KMS-11 (cell line): ENCODE data around the gene USP47.

Experiments
- H2AFZ ChIP-seq: fragments of 200-600 bp; sonication (generic); 2 replicates; pipeline ENCODE4 v1.6.1; 2016; ENCODE audit warnings: antibody characterized with exemption, mixed run types, low read depth
- H3K27ac ChIP-seq: fragments of 200-600 bp; sonication (generic); 2 replicates; pipeline ENCODE4 v1.6.1; 2016; ENCODE audit warnings: mild to moderate bottlenecking, mixed run types
- H3K27me3 ChIP-seq: fragments of 200-600 bp; sonication (generic); 2 replicates; pipeline ENCODE4 v1.6.1; 2017; ENCODE audit warnings: mild to moderate bottlenecking, low read depth, mixed run types, moderate library complexity; ENCODE audit not compliant: insufficient read depth
- H3K36me3 ChIP-seq: fragments of 200-600 bp; sonication (generic); 2 replicates; pipeline ENCODE4 v1.6.1; 2017; ENCODE audit warnings: mild to moderate bottlenecking, mixed run types; ENCODE audit not compliant: insufficient read depth
- H3K4me1 ChIP-seq: fragments of 200-600 bp; sonication (generic); 2 replicates; pipeline ENCODE4 v1.6.1; 2016; ENCODE audit warnings: mild to moderate bottlenecking, low read depth, mixed run types; ENCODE audit not compliant: poor library complexity, severe bottlenecking
- H3K4me2 ChIP-seq: fragments of 200-600 bp; sonication (generic); 2 replicates; pipeline ENCODE4 v1.7.0; 2016; ENCODE audit warnings: mild to moderate bottlenecking, mixed run types
- H3K4me3 ChIP-seq: fragments of 200-600 bp; sonication (generic); IDR thresholded peaks from 2 replicates; pipeline ENCODE4 v1.6.1; 2017; ENCODE audit warnings: low read depth, low read length, mixed read lengths; ENCODE audit not compliant: insufficient read depth
- H3K79me2 ChIP-seq: fragments of 200-600 bp; sonication (generic); 2 replicates; pipeline ENCODE4 v1.6.1; 2016; ENCODE audit warnings: low read depth, mixed run types; ENCODE audit not compliant: insufficient read depth
- H3K9ac ChIP-seq: fragments of 200-600 bp; sonication (generic); 2 replicates; pipeline ENCODE4 v1.6.1; 2016; ENCODE audit warnings: mild to moderate bottlenecking, mixed run types
- H4K20me1 ChIP-seq: fragments of 200-600 bp; sonication (generic); 2 replicates; pipeline ENCODE4 v1.6.1; 2016; ENCODE audit warnings: mild to moderate bottlenecking, mixed run types; ENCODE audit not compliant: insufficient read depth
- CTCF ChIP-seq: fragments of 200-600 bp; sonication (generic); conservative IDR thresholded peaks from 2 replicates; pipeline ENCODE4 v1.6.1; 2017; ENCODE audit warnings: low read depth, mild to moderate bottlenecking, antibody characterized with exemption, low read length, moderate library complexity, mixed read lengths

The USP47 gene

GRCh38 chr11:11843642-11844041, 1.9 kb downstream of the USP47 start:
- no peak overlapping the region for H3K4me3 ChIP-seq
- H3K4me2 ChIP-seq, result peak overlapping the region; percentile 85
- H3K36me3 ChIP-seq, result no peaks in the 10 kb centered on the region
- peak overlapping the region; percentile 97; the same call in 1 of the 2 replicates for H3K27ac ChIP-seq
- peak overlapping the region; percentile 98; the same call in 1 of the 2 replicates for H3K9ac ChIP-seq
- peaks cover 67% of the 10 kb centered on the region for H3K79me2 ChIP-seq
- peaks cover 7% of the 10 kb centered on the region; the same call in 1 of the 2 replicates for H4K20me1 ChIP-seq
- H3K27me3 ChIP-seq, result no peaks in the 10 kb centered on the region
- TF ChIP-seq CTCF, result no peak
- H3K4me1 ChIP-seq, result peaks cover 38% of the 10 kb centered on the region
- H2AFZ ChIP-seq, result no peak overlapping the region

- no peak overlapping the region for H3K4me3 ChIP-seq
Observed at GRCh38 chr11:11844272-11844671, 2.5 kb downstream of the USP47 start.

GRCh38 chr11:11845071-11845470, 3.3 kb downstream of the USP47 start:
- Histone ChIP-seq H2AFZ (no peak overlapping the region), H3K4me3 (no peak overlapping the region), H3K27me3 (no peaks in the 10 kb centered on the region), H3K4me2 (peak overlapping the region; percentile 85), H3K27ac (no peak overlapping the region; the same call in 1 of the 2 replicates), H3K4me1 (peaks cover 53% of the 10 kb centered on the region), H3K36me3 (no peaks in the 10 kb centered on the region), H4K20me1 (peaks cover 17% of the 10 kb centered on the region; the same call in 1 of the 2 replicates), H3K9ac (no peak overlapping the region), H3K79me2 (peaks cover 81% of the 10 kb centered on the region)
- TF ChIP-seq CTCF, result no peak

More at GRCh38 chr11:11844272-11844671, 2.5 kb downstream of the USP47 start:
- H3K79me2 ChIP-seq, result peaks cover 73% of the 10 kb centered on the region
- H3K4me1 ChIP-seq, result peaks cover 45% of the 10 kb centered on the region
- peak overlapping the region; percentile 85 for H3K4me2 ChIP-seq
- H3K27me3 ChIP-seq, result no peaks in the 10 kb centered on the region
- peak overlapping the region; percentile 97; the same call in 1 of the 2 replicates for H3K27ac ChIP-seq
- TF ChIP-seq CTCF, result no peak
- H2AFZ ChIP-seq, result no peak overlapping the region
- H3K36me3 ChIP-seq, result no peaks in the 10 kb centered on the region
- peaks cover 10% of the 10 kb centered on the region; the same call in 1 of the 2 replicates for H4K20me1 ChIP-seq
- H3K9ac ChIP-seq, result peak overlapping the region; percentile 98; the same call in 1 of the 2 replicates

GRCh38 chr11:11845551-11845950, 3.8 kb downstream of the USP47 start:
- Histone ChIP-seq H3K9ac (no peak overlapping the region), H3K4me3 (no peak overlapping the region), H3K4me1 (peaks cover 54% of the 10 kb centered on the region), H3K27me3 (no peaks in the 10 kb centered on the region), H4K20me1 (peaks cover 17% of the 10 kb centered on the region; the same call in 1 of the 2 replicates), H3K27ac (no peak overlapping the region), H3K79me2 (peaks cover 86% of the 10 kb centered on the region), H2AFZ (no peak overlapping the region), H3K36me3 (no peaks in the 10 kb centered on the region), H3K4me2 (peak overlapping the region; percentile 85)
- TF ChIP-seq CTCF, result no peak
